Endothelial cell of umbilical vein (primary cell): ENCODE measurements around the gene STN1.

Experiments
- CTCF ChIP-seq, 2 donors: IDR thresholded peaks; 1 replicate in 1 of 2; 2 replicates in 1 of 2; pipeline ENCODE4 v1.5.1; 2011; ENCODE audit warnings: low read length in 2 of 2, mild to moderate bottlenecking in 2 of 2, moderate library complexity in 2 of 2, control low read depth in 1 of 2, inconsistent platforms in 1 of 2, low read depth in 1 of 2; ENCODE audit not compliant: insufficient read depth in 1 of 2; ENCODE audit errors: extremely low read depth in 1 of 2
- POLR2A ChIP-seq: IDR thresholded peaks from 2 replicates; pipeline ENCODE4 v1.6.1; 2012; ENCODE audit warnings: low read depth, mild to moderate bottlenecking, control low read depth, low read length

DNA sequence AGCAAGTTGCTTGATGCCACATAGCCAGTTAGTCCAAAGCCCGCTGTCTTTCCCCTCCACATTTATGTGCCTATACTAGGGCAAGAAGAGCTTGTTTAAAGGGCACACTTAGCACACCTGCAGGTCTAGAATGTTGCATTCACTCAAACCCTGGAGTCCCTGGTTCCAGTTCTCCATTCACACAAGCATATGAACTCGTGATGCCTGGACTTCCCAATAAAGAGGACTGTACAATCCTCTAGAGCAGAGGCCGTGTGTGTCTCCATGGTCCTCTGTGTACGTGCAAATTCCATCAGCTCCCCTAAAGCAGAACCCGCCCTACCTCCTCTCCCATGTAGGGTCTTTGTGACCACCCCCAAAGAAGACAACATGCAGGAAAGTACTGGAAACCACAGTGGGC lies 59.6 kb downstream of the STN1 start:
- TF ChIP-seq CTCF (IDR thresholded peaks at IDR 0.05; ENCODE audit: extremely low read depth in 1 of 2, insufficient read depth in 1 of 2, low read depth in 1 of 2, low read length in 2 of 2), result no peak
- no peak for TF ChIP-seq POLR2A
